RWPE1 (cell line): ENCODE data around the gene CDCA3.

ENCODE experiments used
- CTCF ChIA-PET: fragments of 350-600 bp; sonication (Branson Sonifier 250); formaldehyde crosslinking; extraction: SDS; loops from one replicate; lab custom pipeline; 2021; lab: Yijun Ruan, JAX
- POLR2A ChIA-PET: fragments of 400-600 bp; formaldehyde crosslinking; extraction: SDS; loops from one replicate; lab custom pipeline; 2020; ENCODE audit warnings: antibody characterized with exemption; ENCODE audit not compliant: low non-redundant PET; lab: Yijun Ruan, JAX
- DNase-seq: peaks from one replicate; pipeline ENCODE4 v3.0.0; 2012; ENCODE audit warnings: low spot score
- H3K27ac ChIP-seq: fragments of 450-650 bp; 2 replicates; pipeline ENCODE4 v1.5.1; 2017
- TF ChIP-seq, protein P1 (sequence below): fragments of 450-650 bp; conservative IDR thresholded peaks from 2 replicates; pipeline ENCODE4 v1.5.1; 2017; ENCODE audit warnings: low read depth, mild to moderate bottlenecking

CDCA3 gene

DNA sequence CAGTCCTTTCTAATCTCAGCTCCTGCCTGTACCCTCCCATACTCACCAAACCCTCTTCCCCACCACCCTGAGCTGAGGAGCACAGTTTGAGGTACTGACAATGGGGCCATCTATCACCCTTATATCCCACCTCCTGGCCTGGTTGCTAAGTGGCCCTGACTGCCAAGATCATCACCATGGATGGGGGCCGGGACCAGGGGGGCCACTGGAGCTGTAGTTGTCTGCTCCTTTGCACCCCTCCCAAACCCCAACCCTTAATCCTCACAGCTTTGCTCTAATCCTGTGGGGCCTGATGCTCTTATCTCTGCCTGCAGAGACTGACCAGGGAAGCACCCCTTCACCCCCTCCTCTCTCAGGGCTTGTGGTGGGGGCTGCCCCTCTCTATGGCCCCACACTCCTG is 10.8 kb downstream of the CDCA3 start:
- TF ChIP-seq, protein P1, sequence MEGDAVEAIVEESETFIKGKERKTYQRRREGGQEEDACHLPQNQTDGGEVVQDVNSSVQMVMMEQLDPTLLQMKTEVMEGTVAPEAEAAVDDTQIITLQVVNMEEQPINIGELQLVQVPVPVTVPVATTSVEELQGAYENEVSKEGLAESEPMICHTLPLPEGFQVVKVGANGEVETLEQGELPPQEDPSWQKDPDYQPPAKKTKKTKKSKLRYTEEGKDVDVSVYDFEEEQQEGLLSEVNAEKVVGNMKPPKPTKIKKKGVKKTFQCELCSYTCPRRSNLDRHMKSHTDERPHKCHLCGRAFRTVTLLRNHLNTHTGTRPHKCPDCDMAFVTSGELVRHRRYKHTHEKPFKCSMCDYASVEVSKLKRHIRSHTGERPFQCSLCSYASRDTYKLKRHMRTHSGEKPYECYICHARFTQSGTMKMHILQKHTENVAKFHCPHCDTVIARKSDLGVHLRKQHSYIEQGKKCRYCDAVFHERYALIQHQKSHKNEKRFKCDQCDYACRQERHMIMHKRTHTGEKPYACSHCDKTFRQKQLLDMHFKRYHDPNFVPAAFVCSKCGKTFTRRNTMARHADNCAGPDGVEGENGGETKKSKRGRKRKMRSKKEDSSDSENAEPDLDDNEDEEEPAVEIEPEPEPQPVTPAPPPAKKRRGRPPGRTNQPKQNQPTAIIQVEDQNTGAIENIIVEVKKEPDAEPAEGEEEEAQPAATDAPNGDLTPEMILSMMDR, result no peak
- 0 out of 2 replicates have a peak overlapping the region, but pooled peaks have one; percentile 5 for H3K27ac ChIP-seq
- CTCF ChIA-PET, result interaction anchor here (0.7 kb wide), 1 partner anchor 12 kb away, joined by 3 read pairs; the partner anchor contains the start of gene P3H3
- DNase-seq, result no peak
- POLR2A ChIA-PET, result interaction anchor here (1.0 kb wide), 1 partner anchor 12 kb away, joined by 3 read pairs; the partner anchor contains the start of gene USP5

DNA sequence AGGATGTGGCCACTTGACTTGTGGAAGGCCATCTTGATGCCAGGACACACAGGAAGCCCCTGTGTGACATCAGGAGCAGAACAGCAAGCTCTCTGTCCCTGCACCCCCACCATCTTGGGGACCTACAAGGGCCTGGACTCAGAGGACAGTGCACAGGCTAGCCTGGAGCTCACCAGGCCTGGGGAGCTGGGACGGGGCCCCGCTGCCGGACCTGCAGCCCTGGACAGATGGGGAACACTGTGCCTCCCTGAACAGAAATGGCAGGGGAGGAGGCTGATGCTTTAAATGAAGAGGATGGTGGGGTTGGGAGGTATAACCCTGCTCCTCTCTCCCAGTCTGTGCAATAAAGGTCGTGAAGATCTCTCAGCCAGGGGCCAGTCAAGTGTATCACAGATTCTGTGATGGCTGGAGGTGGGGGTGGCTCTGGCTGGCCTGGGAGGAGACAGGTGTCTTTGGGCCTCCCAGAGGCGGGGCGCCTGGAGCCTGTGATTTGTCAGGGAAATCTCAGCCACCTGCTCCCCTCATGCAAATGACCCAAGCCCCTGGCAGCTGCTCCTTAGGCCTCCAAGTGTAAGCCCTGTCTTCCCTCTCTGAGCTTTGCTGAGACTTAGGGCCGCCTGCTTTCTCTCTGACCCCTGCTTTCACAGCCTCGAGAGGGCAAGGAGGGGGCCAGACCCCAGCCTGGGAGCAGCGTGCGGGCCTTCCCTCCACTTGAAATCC is 11.4 kb downstream of the CDCA3 start:
- DNase-seq, result no peak
- ChIA-PET CTCF (interaction anchor here (0.7 kb wide), 2 partner anchors 11 to 34 kb away, joined by 3 read pairs; partner anchors contain the start of genes P3H3 and SPSB2), POLR2A (interaction anchor here (1.0 kb wide), 1 partner anchor 13 kb away, joined by 3 read pairs; the partner anchor contains the start of gene USP5)
- TF ChIP-seq, protein P1, result no peak
- no peak overlapping the region for H3K27ac ChIP-seq

DNA sequence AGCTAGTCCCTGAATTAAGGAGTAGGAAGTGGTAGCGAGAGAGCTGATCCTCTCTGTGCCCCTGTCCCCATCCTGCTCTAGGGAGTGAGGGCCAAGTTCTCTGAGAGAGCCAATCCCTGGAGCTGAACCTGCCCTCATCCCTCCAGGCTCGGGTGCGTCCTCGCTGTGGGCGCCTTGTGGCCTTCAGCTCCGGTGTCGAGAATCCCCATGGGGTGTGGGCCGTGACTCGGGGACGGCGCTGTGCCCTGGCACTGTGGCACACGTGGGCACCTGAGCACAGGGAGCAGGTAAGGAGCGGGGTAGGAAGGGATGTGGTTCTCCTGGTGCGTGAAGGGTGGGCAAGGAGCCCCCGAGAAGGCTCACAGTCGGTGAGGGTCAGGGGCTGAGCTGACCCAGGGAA is 12.2 kb downstream of the CDCA3 start:
- ChIA-PET POLR2A (no interaction called here), CTCF (interaction anchor here (0.7 kb wide), 1 partner anchor 34 kb away, joined by 3 read pairs; the partner anchor contains the start of gene SPSB2)
- no peak for DNase-seq
- TF ChIP-seq, protein P1, result no peak
- no peak overlapping the region for H3K27ac ChIP-seq

DNA sequence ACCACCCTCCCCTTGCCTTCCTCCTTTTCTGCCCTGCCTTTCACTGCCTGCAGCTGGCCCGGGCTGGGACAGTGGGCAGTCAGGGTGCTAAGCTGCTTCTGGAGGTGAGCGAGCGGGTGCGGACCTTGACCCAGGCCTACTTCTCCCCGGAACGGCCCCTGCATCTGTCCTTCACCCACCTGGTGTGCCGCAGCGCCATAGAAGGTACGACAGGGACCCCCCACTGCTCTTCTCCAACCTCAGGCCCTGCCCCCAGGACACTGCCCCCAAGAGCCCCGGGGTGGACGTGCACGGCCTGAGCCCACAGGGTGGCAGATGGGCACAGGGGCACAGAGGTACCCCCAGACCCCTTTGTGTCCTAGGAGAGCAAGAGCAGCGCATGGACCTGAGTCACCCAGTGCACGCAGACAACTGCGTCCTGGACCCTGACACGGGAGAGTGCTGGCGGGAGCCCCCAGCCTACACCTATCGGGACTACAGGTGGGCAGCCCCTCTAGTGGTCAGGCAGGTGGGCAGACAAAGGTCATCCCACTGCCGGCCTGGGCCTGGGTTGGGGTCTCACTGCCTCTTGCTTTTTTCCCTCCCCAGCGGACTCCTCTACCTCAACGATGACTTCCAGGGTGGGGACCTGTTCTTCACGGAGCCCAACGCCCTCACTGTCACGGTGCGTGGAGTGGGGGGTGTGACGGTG is 13.6 kb downstream of the CDCA3 start:
- TF ChIP-seq, protein P1, result no peak
- H3K27ac ChIP-seq, result no peak overlapping the region
- DNase-seq, result no peak
- ChIA-PET POLR2A (no interaction called here), CTCF (interaction anchor here (0.5 to 1.0 kb wide), 3 partner anchors 15 to 34 kb away, joined by 3 read pairs; no protein-coding TSS in a partner anchor)

DNA sequence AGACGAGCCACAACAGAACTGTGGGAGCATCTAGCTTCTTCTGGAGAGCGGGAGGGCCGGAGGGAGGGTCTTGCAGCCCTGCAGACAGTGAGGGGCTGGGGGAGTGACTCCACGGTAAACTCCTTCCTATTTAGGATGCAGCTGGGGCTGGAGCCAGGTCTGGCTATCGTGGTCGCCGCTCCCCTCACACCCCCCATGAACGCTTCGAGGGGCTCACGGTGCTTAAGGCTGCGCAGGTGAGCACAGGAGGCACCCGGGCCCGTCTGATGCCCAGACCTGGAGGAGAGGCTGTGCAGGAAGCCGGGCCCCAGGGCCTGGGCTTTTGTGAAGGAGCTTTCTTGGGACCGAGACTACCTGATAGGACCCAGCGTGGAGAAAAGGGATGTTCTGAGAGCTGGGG is 14.2 kb downstream of the CDCA3 start:
- TF ChIP-seq, protein P1, result no peak
- CTCF ChIA-PET, result interaction anchor here (0.6 to 1.1 kb wide), 5 partner anchors 10 to 103 kb away, joined by 3 to 5 read pairs (median 3); no protein-coding TSS in a partner anchor
- no peak for DNase-seq
- POLR2A ChIA-PET, result no interaction called here
- no peak overlapping the region for H3K27ac ChIP-seq

DNA sequence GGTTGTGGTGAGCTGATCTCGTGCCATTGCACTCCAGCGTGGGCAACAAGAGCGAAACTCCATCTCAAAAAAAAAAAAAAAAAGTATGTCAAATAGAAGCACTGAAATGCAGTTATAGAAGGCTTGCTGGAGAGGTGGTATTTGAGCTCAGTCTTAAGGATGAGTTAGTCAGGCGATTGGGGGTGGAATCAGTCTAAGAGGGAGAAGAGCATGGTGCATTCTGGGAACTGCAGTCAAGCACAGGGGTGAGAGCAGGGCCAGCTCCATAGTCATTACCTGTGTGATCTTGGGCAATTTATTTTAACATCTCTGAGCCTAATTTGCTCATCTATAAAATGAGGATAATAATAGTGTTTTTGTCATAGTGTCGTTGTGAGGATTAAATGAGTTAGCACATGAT is 16.2 kb downstream of the CDCA3 start:
- POLR2A ChIA-PET, result no interaction called here
- CTCF ChIA-PET, result interaction anchor here (0.5 to 2.2 kb wide), 9 partner anchors 10 to 137 kb away, joined by 3 to 10 read pairs (median 5); partner anchors contain the start of genes GPR162 and MLF2
- no peak for DNase-seq
- H3K27ac ChIP-seq, result no peak overlapping the region
- TF ChIP-seq, protein P1, result no peak
